ENCODE results near the gene CSF1. TPM values are rescaled to one million over a fixed set of nuclear protein-coding genes. Genes with fewer than 3 reads are reported as not detected.

CSF1 gene
- total and polyA plus RNA-seq, 4 experiments from 2014 or later: 5.0 to 13.9 (median 11.4) TPM

DNA sequence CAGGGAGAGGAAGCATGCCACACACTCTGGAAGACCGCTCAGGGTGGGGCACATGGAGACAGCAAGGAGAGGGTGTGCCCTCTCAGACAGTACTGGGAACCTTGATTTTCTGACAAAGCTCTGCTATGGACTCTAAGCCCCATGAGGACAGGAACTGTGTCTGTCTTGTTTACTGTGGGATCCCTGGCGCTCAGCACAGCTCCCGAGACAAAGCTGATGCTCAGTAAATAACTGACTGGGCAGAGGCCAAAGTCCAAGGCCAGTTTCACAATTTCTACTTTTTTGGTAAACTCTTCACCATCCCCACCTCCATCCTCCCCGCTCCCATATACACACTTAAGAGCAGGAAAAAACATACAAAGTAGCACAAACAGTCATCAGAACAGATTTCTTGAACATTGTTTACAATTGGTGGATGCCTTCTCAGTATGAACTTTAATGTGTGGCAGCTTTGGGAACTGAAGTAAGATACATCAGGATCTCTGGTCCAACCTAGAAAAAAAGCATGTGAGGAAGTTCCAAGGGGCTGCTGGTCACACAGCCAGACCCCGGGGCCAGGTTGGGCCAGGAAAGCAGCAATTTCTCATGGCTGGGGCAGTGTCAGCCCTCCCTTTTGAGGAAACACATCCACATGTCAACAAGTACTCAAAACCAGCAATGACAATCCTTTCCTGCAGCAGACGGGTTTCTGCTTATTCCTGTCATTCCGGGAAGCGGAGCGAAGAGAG lies 68.3 kb downstream of the CSF1 start:
- no peak overlapping the region for H3K27ac ChIP-seq (ENCODE audit: low read depth, low read length)
- no peak overlapping the region for H3K4me3 Mint-ChIP-seq
- POLR2A ChIA-PET (ENCODE audit: partially characterized antibody): interaction anchor here (0.7 to 1.3 kb wide), 2 partner anchors 63 to 197 kb away, joined by 3 read pairs; no protein-coding TSS in a partner anchor

DNA sequence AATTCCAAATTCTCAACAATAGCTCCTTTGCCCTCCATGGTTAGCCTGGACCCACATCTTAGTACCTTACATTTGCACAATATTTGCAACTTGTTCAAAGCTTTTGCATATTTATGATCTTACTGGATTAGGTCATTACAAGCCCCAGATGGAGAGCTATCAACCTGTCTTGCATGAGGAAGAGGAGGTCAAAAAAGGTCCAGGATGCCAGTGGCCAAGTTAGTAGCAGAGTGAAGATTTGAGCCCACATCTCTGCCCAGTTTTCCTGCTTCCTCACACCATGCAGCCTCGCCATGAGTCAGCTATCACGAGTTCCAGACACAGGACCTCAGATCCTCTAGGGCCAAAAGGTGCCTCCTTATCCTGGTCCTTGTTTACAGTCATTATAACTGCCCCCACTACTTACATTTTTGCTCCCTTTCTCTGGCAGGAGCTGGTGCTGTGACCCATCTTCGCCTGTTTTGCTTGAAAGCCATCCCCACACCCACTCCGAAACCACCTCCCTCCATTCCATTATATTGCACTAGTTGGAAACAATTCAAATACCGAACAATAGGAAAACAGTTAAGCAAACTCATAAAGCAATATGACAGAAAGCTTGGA lies 68.9 kb downstream of the CSF1 start:
- POLR2A ChIA-PET (ENCODE audit: partially characterized antibody): interaction anchor here (0.7 to 1.3 kb wide), 2 partner anchors 63 to 198 kb away, joined by 3 read pairs; no protein-coding TSS in a partner anchor
- intact Hi-C loops (cut with micrococcal nuclease): loop anchor here (5.0 kb wide), 2 partner anchors 322 to 487 kb away; partner anchors contain the start of genes CYB561D1 and GSTM4
- Mint-ChIP-seq H3K36me3 (peaks cover 0 to 2% of the 10 kb centered on the region in 2 donors), H3K9me3 (no peaks in the 10 kb centered on the region), H3K27me3 (peaks cover 5 to 6% of the 10 kb centered on the region in 2 donors), H3K4me1 (peaks cover 0 to 6% (median 4%) of the 10 kb centered on the region in 4 donors), H3K4me3 (no peak overlapping the region), H3K27ac (no peak overlapping the region)
- Histone ChIP-seq H3K4me3 (ENCODE audit: low read length in 2 of 2) (no peak overlapping the region), H3K27ac (ENCODE audit: low read depth, low read length) (no peak overlapping the region), H3K36me3 (ENCODE audit: insufficient read depth, low read length) (no peaks in the 10 kb centered on the region), H3K9me3 (ENCODE audit: control insufficient read depth in 1 of 2, low read length in 2 of 2) (no peaks in the 10 kb centered on the region), H3K27me3 (ENCODE audit: insufficient read depth, low read length) (no peaks in the 10 kb centered on the region), H3K4me1 (ENCODE audit: insufficient read depth, low read length) (peaks cover 4% of the 10 kb centered on the region)
- CTCF ChIA-PET (ENCODE audit: partially characterized antibody): interaction anchor here (1.0 to 15.4 kb wide), 4 partner anchors 32 to 446 kb away, joined by 3 to 864 read pairs (median 16); no protein-coding TSS in a partner anchor
- DNase-seq: no peak

More for the DNA sequence above, 68.3 kb downstream of the CSF1 start:
- Histone ChIP-seq H3K4me1 (ENCODE audit: insufficient read depth, low read length) (no peaks in the 10 kb centered on the region), H3K27me3 (ENCODE audit: insufficient read depth, low read length) (no peaks in the 10 kb centered on the region), H3K4me3 (ENCODE audit: low read length in 2 of 2) (no peak overlapping the region), H3K9me3 (ENCODE audit: control insufficient read depth in 1 of 2, low read length in 2 of 2) (no peaks in the 10 kb centered on the region), H3K36me3 (ENCODE audit: insufficient read depth, low read length) (no peaks in the 10 kb centered on the region)
- DNase-seq: no peak
- no peaks in the 10 kb centered on the region for H3K9me3 Mint-ChIP-seq
- intact Hi-C loops (cut with micrococcal nuclease): no loop called here
- peak overlapping the region in 1 of 7 donors; percentile 50 for H3K27ac Mint-ChIP-seq
- peaks cover 6 to 8% of the 10 kb centered on the region in 2 donors for H3K27me3 Mint-ChIP-seq
- CTCF ChIA-PET (ENCODE audit: partially characterized antibody): interaction anchor here (1.2 to 15.4 kb wide), 3 partner anchors 197 to 446 kb away, joined by 3 to 864 read pairs (median 29); no protein-coding TSS in a partner anchor
- no peaks in the 10 kb centered on the region for H3K36me3 Mint-ChIP-seq
- H3K4me1 Mint-ChIP-seq: peaks cover 0 to 1% (median 0%) of the 10 kb centered on the region in 4 donors

Other genes starting within 250 kb of the CSF1 start
- gene GSTM2, start 242.8 kb upstream of the CSF1 start, total RNA-seq: 10 to 100 TPM; 30.9 to 31.4 TPM
- gene GSTM2, start 242.8 kb upstream of the CSF1 start, polyA plus RNA-seq: 10 to 100 TPM; 11.8 to 14.0 TPM
- not detected for gene GSTM1, start 223.0 kb upstream of the CSF1 start, total RNA-seq
- gene GSTM1, start 223.0 kb upstream of the CSF1 start, polyA plus RNA-seq: under 1 TPM in 1 of 2 donors, not detected in 1; 0.49 TPM
- not detected for gene GSTM5, start 198.6 kb upstream of the CSF1 start, total RNA-seq
- gene GSTM5, start 198.6 kb upstream of the CSF1 start, polyA plus RNA-seq: not detected
- 1 to 10 TPM; 1.2 TPM for gene GSTM3, start 169.8 kb upstream of the CSF1 start, total RNA-seq
- 10 to 100 TPM; 25.7 to 44.3 TPM for gene GSTM3, start 169.8 kb upstream of the CSF1 start, polyA plus RNA-seq
- gene EPS8L3, start 146.9 kb upstream of the CSF1 start, total RNA-seq: not detected
- not detected for gene EPS8L3, start 146.9 kb upstream of the CSF1 start, polyA plus RNA-seq
- gene AHCYL1, start 73.9 kb downstream of the CSF1 start, total RNA-seq: 10 to 100 TPM; 44.2 to 45.1 TPM
- 10 to 100 TPM; 41.7 to 54.9 TPM for gene AHCYL1, start 73.9 kb downstream of the CSF1 start, polyA plus RNA-seq
- 10 to 100 TPM; 73.3 TPM for gene STRIP1, start 123.8 kb downstream of the CSF1 start, total RNA-seq
- 10 to 100 TPM; 16.5 to 30.2 TPM for gene STRIP1, start 123.8 kb downstream of the CSF1 start, polyA plus RNA-seq
- not detected for gene ALX3, start 159.8 kb downstream of the CSF1 start, total RNA-seq
- gene ALX3, start 159.8 kb downstream of the CSF1 start, polyA plus RNA-seq: not detected
- gene UBL4B, start 201.6 kb downstream of the CSF1 start, total RNA-seq: not detected
- not detected for gene UBL4B, start 201.6 kb downstream of the CSF1 start, polyA plus RNA-seq
- gene SLC6A17, start 239.6 kb downstream of the CSF1 start, total RNA-seq: not detected
- not detected for gene SLC6A17, start 239.6 kb downstream of the CSF1 start, polyA plus RNA-seq

Data from CD4-positive, alpha-beta memory T cell (primary cell).